MCF 10A (cell line): ENCODE results near the gene GPX6. TPM values are rescaled to one million over a fixed set of nuclear protein-coding genes. Genes with fewer than 3 reads are reported as not detected.
"Not testable (repeated sequence)": the region's sequence is repeated elsewhere in the genome, so short reads cannot be mapped to it uniquely, and the experiment has no call there.

ENCODE experiments used
- BruUV-seq: library from RNA; stranded (reverse); fragments of 400-500 nt; replicated peaks from 2 replicates; lab custom pipeline; 2021; lab: Mats Ljungman, UMichigan
- CTCF ChIA-PET: fragments of 300-600 bp; sonication (Branson Sonifier 250); formaldehyde crosslinking; extraction: SDS; loops from one replicate; lab custom pipeline; 2021; ENCODE audit warnings: antibody characterized with exemption, inconsistent platforms; lab: Yijun Ruan, JAX
- POLR2A ChIA-PET: fragments of 300-600, 350-650 bp; sonication (Branson Sonifier 250); formaldehyde crosslinking; extraction: SDS; loops from one replicate; lab custom pipeline; 2020; ENCODE audit warnings: antibody characterized with exemption, inconsistent platforms; lab: Yijun Ruan, JAX
- DNase-seq: peaks from one replicate; pipeline ENCODE4 v3.0.0-alpha.2; 2018; ENCODE audit not compliant: unreplicated experiment
- H3K27ac Mint-ChIP-seq: one replicate; pipeline ENCODE4 v1.8.0; 2022; ENCODE audit warnings: mild to moderate bottlenecking, low read depth, mixed read lengths; ENCODE audit not compliant: unreplicated experiment
- H3K27me3 Mint-ChIP-seq: one replicate; pipeline ENCODE4 v1.8.0; 2022; ENCODE audit warnings: mixed read lengths; ENCODE audit not compliant: insufficient read depth, unreplicated experiment
- H3K36me3 Mint-ChIP-seq: one replicate; pipeline ENCODE4 v1.8.0; 2022; ENCODE audit warnings: mild to moderate bottlenecking, moderate library complexity, mixed read lengths; ENCODE audit not compliant: insufficient read depth, unreplicated experiment
- H3K4me1 Mint-ChIP-seq: one replicate; pipeline ENCODE4 v1.8.0; 2022; ENCODE audit warnings: mixed read lengths; ENCODE audit not compliant: insufficient read depth, unreplicated experiment
- H3K4me3 Mint-ChIP-seq: one replicate; pipeline ENCODE4 v1.8.0; 2022; ENCODE audit warnings: mild to moderate bottlenecking, moderate library complexity, mixed read lengths; ENCODE audit not compliant: unreplicated experiment
- H3K9me3 Mint-ChIP-seq: one replicate; pipeline ENCODE4 v1.8.0; 2022; ENCODE audit warnings: mixed read lengths; ENCODE audit not compliant: unreplicated experiment
- CTCF ChIP-seq: fragments of 200-600 bp; IDR thresholded peaks from one replicate; pipeline ENCODE4 v1.8.0; 2022; ENCODE audit warnings: antibody characterized with exemption, mild to moderate bottlenecking; ENCODE audit not compliant: unreplicated experiment
- intact Hi-C: fragments of 100-400 bp; cut with micrococcal nuclease; formaldehyde crosslinking; loops from 2 replicates; pipeline ENCODE4 v1.14.1; 2022
- total RNA-seq: library from RNA; stranded (reverse); gene quantifications from 2 replicates; pipeline ENCODE4 v1.2.3, GENCODE V29; 2022

GPX6 gene
- total RNA-seq, 1 experiment from 2014 or later: not detected

- Mint-ChIP-seq H3K27me3 (peaks cover 54% of the 10 kb centered on the region), H3K4me1 (peaks cover 13% of the 10 kb centered on the region), H3K36me3 (no peaks in the 10 kb centered on the region), H3K4me3 (no peak overlapping the region), H3K9me3 (no peaks in the 10 kb centered on the region), H3K27ac (no peak overlapping the region)
- CTCF ChIA-PET: interaction anchor here (0.5 to 1.1 kb wide), 4 partner anchors 26 to 284 kb away, joined by 3 to 4 read pairs (median 4); no protein-coding TSS in a partner anchor
- no peak for TF ChIP-seq CTCF
- intact Hi-C loops: no loop called here
- BruUV-seq: no TSS peak
- no peak for DNase-seq
- POLR2A ChIA-PET: interaction anchor here (0.6 to 0.9 kb wide), 3 partner anchors 11 to 36 kb away, joined by 3 to 4 read pairs (median 4); no protein-coding TSS in a partner anchor
Observed at GRCh38 chr6:28553986-28554881, 38.6 kb upstream of the GPX6 start.

- Mint-ChIP-seq H3K27me3 (peaks cover 54% of the 10 kb centered on the region), H3K9me3 (no peaks in the 10 kb centered on the region), H3K4me1 (peaks cover 13% of the 10 kb centered on the region), H3K36me3 (no peaks in the 10 kb centered on the region), H3K4me3 (no peak overlapping the region), H3K27ac (no peak overlapping the region)
- ChIA-PET POLR2A (interaction anchor here (0.5 to 0.9 kb wide), 4 partner anchors 33 to 323 kb away, joined by 3 to 4 read pairs (median 4); no protein-coding TSS in a partner anchor), CTCF (interaction anchor here (0.5 to 1.3 kb wide), 3 partner anchors 11 to 285 kb away, joined by 3 to 5 read pairs (median 4); no protein-coding TSS in a partner anchor)
- no peak for DNase-seq
- intact Hi-C loops: no loop called here
- no peak for TF ChIP-seq CTCF
- no TSS peak for BruUV-seq
Observed at GRCh38 chr6:28553384-28553985, 37.9 kb upstream of the GPX6 start.

- H3K4me3 Mint-ChIP-seq: no peak overlapping the region
- intact Hi-C loops: no loop called here
Observed at GRCh38 chr6:28551891-28552666, 36.5 kb upstream of the GPX6 start.

GRCh38 chr6:28547003-28547402, 31.4 kb upstream of the GPX6 start:
- H3K9me3 Mint-ChIP-seq, H3K4me1 Mint-ChIP-seq, DNase-seq, H3K4me3 Mint-ChIP-seq, intact Hi-C loops, BruUV-seq, CTCF ChIA-PET, H3K27ac Mint-ChIP-seq: not testable (repeated sequence)
- POLR2A ChIA-PET: interaction anchor here (0.8 kb wide), 1 partner anchor 405 kb away, joined by 3 read pairs; the partner anchor contains the start of gene ZKSCAN8
- H3K27me3 Mint-ChIP-seq: peaks cover 26% of the 10 kb centered on the region
- peaks cover 12% of the 10 kb centered on the region for H3K36me3 Mint-ChIP-seq

More at GRCh38 chr6:28551891-28552666, 36.5 kb upstream of the GPX6 start:
- BruUV-seq: no TSS peak
- ChIA-PET CTCF (interaction anchor here (1.3 kb wide), 1 partner anchor 10 kb away, joined by 5 read pairs; no protein-coding TSS in a partner anchor), POLR2A (interaction anchor here (0.6 to 1.0 kb wide), 3 partner anchors 10 to 135 kb away, joined by 3 to 4 read pairs (median 3); no protein-coding TSS in a partner anchor)
- Mint-ChIP-seq H3K4me1 (peaks cover 13% of the 10 kb centered on the region), H3K36me3 (no peaks in the 10 kb centered on the region), H3K27me3 (peaks cover 58% of the 10 kb centered on the region), H3K27ac (no peak overlapping the region), H3K9me3 (no peaks in the 10 kb centered on the region)
- no peak for TF ChIP-seq CTCF
- DNase-seq: no peak
